Measurements from ENCODE around the gene PRKACG. TPM values are rescaled to one million over a fixed set of nuclear protein-coding genes. Genes with fewer than 3 reads are reported as not detected.
A peak's percentile ranks its signal among the peaks of the same experiment; 100 is the strongest.
"Not testable (repeated sequence)": the region's sequence is repeated elsewhere in the genome, so short reads cannot be mapped to it uniquely, and the experiment has no call there.

The PRKACG gene
- total RNA-seq, 2 donors from 2014 or later = not detected

DNA sequence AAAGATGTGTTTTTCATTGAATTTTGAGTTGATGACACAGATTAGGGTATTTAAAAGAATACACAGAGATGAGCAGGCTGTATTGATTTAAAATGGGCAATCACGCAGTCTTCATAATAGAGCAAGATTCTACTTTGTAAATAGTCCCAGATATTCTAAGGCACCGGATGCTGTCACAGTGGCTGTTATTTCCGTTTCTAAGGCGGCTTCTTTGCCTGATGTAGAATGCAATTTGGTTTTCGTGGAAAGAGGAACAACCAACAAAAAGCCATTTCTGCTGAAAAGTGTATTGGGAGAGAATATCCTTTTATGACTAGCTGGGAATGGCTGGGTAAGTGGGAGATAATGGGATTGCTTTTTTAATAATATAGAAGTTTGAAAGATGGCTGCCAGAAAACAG lies 17.5 kb downstream of the PRKACG start:
- Histone ChIP-seq H3K27me3 (replicated peaks; ENCODE audit: insufficient read depth) (no peaks in the 10 kb centered on the region), H3K27ac (no peak overlapping the region), H3K9me3 (no peaks in the 10 kb centered on the region), H3K4me1 (ENCODE audit: control insufficient read depth in 1 of 2, low read depth in 2 of 2) (no peaks in the 10 kb centered on the region), H3K4me3 (no peak overlapping the region), H3K36me3 (no peaks in the 10 kb centered on the region)
- TF ChIP-seq, protein P1, sequence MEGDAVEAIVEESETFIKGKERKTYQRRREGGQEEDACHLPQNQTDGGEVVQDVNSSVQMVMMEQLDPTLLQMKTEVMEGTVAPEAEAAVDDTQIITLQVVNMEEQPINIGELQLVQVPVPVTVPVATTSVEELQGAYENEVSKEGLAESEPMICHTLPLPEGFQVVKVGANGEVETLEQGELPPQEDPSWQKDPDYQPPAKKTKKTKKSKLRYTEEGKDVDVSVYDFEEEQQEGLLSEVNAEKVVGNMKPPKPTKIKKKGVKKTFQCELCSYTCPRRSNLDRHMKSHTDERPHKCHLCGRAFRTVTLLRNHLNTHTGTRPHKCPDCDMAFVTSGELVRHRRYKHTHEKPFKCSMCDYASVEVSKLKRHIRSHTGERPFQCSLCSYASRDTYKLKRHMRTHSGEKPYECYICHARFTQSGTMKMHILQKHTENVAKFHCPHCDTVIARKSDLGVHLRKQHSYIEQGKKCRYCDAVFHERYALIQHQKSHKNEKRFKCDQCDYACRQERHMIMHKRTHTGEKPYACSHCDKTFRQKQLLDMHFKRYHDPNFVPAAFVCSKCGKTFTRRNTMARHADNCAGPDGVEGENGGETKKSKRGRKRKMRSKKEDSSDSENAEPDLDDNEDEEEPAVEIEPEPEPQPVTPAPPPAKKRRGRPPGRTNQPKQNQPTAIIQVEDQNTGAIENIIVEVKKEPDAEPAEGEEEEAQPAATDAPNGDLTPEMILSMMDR (IDR thresholded peaks at IDR 0.05) = no peak
- ATAC-seq (ENCODE audit: insufficient number of reproducible peaks, low FRiP score, low read depth) (no peak), DNase-seq (ENCODE audit: low spot score) (no peak)

DNA sequence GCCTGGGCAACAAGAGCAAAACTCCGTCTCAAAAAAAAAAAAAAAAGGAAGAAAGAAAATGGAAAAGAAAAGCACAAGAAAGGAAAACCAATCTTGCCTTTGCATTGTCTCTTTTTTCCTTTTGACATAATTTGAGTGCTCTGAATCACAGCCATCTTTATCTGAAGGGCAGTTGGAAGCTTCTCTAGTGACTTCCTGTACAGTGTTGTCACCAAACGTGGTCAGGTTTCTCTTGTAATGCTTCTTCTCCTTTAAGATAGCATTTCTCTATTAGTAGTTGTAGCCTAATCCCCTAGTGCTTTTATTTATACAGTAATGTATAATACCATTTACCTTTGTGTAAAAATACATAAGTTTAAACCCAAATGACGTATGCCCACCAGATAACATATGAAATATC lies 18.1 kb downstream of the PRKACG start:
- ATAC-seq (ENCODE audit: insufficient number of reproducible peaks, low FRiP score, low read depth) (no peak), DNase-seq (ENCODE audit: low spot score) (no peak)
- Histone ChIP-seq H3K27ac (peak overlapping the region in 1 of 2 donors; percentile 24), H3K27me3 (replicated peaks; ENCODE audit: insufficient read depth) (no peaks in the 10 kb centered on the region), H3K4me1 (ENCODE audit: control insufficient read depth in 1 of 2, low read depth in 2 of 2) (no peaks in the 10 kb centered on the region), H3K4me3 (no peak overlapping the region), H3K9me3 (no peaks in the 10 kb centered on the region), H3K36me3 (no peaks in the 10 kb centered on the region)
- TF ChIP-seq, protein P1 (IDR thresholded peaks at IDR 0.05) = no peak

DNA sequence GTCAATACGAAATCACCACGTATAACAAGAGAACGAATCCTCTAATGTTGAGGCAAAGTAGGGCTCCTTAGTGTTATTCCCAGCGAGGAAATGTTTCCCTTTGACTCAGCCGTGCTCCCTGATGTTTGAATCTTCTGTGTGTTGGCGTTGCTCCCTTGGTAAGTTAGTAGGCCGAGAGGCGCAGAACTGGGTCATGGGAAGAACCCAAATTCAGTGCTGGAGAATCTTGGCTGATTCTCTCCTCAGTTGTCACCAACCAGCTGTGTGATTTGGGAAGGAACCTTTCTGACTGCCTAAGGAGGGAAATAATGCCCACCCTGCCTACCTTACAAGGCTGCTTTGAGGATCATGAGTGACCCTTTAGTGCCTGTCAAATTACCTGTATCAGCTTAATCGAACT lies 22.5 kb downstream of the PRKACG start:
- H3K4me1 ChIP-seq (ENCODE audit: control insufficient read depth in 1 of 2, low read depth in 2 of 2) = no peaks in the 10 kb centered on the region
- H3K27me3 ChIP-seq (replicated peaks; ENCODE audit: insufficient read depth) = no peaks in the 10 kb centered on the region
- DNase-seq (ENCODE audit: low spot score) (no peak), ATAC-seq (ENCODE audit: insufficient number of reproducible peaks, low FRiP score, low read depth) (no peak)
- H3K36me3 ChIP-seq = no peaks in the 10 kb centered on the region
- TF ChIP-seq, protein P1 (IDR thresholded peaks at IDR 0.05) = no peak
- no peak overlapping the region for H3K27ac ChIP-seq
- H3K4me3 ChIP-seq = no peak overlapping the region
- no peaks in the 10 kb centered on the region for H3K9me3 ChIP-seq

DNA sequence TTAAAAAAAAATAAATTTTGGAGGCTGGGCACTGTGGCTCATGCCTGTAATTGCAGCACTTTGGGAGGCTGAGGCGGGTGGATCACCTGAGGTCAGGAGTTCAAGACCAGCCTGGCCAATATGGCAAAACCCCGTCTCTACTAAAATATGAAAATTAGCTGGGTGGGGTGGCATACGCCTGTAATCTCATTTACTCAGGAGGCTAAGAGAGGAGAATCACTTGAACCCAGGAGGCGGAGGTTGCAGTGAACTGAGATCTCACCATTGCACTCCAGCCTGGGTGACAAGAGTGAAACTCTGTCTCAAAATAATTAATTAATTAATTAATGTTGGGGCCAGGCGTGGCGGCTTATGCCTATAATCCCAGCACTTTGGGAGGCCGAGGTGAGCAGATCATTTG lies 27.0 kb downstream of the PRKACG start:
- H3K9me3 ChIP-seq; H3K27me3 ChIP-seq (replicated peaks; ENCODE audit: insufficient read depth); H3K36me3 ChIP-seq; ATAC-seq (ENCODE audit: insufficient number of reproducible peaks, low FRiP score, low read depth); H3K4me1 ChIP-seq (ENCODE audit: control insufficient read depth in 1 of 2, low read depth in 2 of 2); H3K27ac ChIP-seq; H3K4me3 ChIP-seq; DNase-seq (ENCODE audit: low spot score): not testable (repeated sequence)

DNA sequence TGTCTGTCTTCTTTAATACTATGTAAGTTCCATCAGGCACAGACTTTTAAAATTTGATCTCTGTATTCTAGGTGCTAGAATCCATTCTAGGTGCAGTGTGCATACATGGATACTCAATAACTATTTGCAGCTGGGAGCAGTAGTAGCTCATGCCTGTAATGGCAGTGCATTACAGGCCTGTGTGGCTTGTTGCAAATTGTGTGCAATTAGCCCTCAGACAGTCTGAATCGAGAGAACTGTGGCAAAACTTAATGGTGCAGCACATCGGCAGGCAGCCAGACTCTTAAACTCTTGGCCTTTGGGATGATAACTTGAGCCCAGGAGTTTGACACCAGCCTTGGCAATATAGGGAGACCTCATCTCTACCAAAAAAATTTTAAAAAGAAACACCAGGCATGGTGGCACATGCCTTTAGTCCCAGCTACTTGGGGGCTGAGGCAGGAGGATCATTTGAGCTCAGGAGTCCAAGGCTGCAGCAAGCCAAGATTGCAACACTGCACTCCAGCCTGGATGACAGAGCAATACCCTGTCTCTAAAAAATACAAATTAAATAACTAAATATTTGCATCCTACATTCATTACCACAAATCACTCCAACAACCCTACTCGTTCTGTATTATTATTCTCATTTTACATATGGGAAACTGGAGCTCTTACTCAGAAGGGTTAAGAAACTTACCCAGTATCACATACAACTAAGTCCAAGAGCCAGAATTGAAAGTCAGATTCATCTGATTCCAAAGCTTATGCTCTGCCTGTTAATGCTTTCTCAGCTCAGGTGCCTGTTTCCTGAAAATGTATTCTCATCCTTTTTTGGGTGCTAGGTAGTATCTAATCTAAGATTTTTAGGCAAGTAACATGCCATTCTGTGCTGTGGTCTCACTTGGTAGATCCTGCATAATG lies 30.1 kb downstream of the PRKACG start:
- Histone ChIP-seq H3K27me3 (replicated peaks; ENCODE audit: insufficient read depth) (no peaks in the 10 kb centered on the region), H3K4me1 (ENCODE audit: control insufficient read depth in 1 of 2, low read depth in 2 of 2) (no peaks in the 10 kb centered on the region), H3K27ac (no peak overlapping the region), H3K4me3 (no peak overlapping the region), H3K9me3 (no peaks in the 10 kb centered on the region), H3K36me3 (no peaks in the 10 kb centered on the region)
- ATAC-seq (ENCODE audit: insufficient number of reproducible peaks, low FRiP score, low read depth) (no peak), DNase-seq (ENCODE audit: low spot score) (no peak)
- TF ChIP-seq, protein P1 (IDR thresholded peaks at IDR 0.05) = no peak
